ENCODE measurements around the gene LEPROT. TPM values are rescaled to one million over a fixed set of nuclear protein-coding genes. Genes with fewer than 3 reads are reported as not detected.

Gene LEPROT
- total RNA-seq, 1 experiment from 2014 or later, result 18.1 TPM

- DNase-seq (ENCODE audit: low spot score), result no peak
- no peak for ATAC-seq
- Mint-ChIP-seq H3K27ac (no peak overlapping the region), H3K36me3 (peaks cover 14% of the 10 kb centered on the region), H3K9me3 (peaks cover 7% of the 10 kb centered on the region), H3K4me1 (peaks cover 45% of the 10 kb centered on the region), H3K4me3 (no peak overlapping the region), H3K27me3 (ENCODE audit: low read depth) (no peaks in the 10 kb centered on the region)
- POLR2A ChIA-PET, result interaction anchor here (0.6 kb wide), 1 partner anchor 337 kb away, joined by 4 read pairs; no protein-coding TSS in a partner anchor
- no peak for TF ChIP-seq ZNF512 (CRISPR knock-in tag; IDR thresholded peaks at IDR 0.05; ENCODE audit: borderline replicate concordance)
- no peak for TF ChIP-seq NFE2L1 (CRISPR knock-in tag; IDR thresholded peaks at IDR 0.05)
- TF ChIP-seq, protein P1, sequence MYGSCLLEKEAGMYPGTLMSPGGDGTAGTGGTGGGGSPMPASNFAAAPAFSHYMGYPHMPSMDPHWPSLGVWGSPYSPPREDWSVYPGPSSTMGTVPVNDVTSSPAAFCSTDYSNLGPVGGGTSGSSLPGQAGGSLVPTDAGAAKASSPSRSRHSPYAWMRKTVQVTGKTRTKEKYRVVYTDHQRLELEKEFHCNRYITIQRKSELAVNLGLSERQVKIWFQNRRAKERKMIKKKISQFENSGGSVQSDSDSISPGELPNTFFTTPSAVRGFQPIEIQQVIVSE (CRISPR knock-in tag; IDR thresholded peaks at IDR 0.05; ENCODE audit: borderline replicate concordance), result no peak
- CTCF ChIA-PET, result interaction anchor here (0.9 to 1.0 kb wide), 2 partner anchors 37 to 187 kb away, joined by 4 read pairs; no protein-coding TSS in a partner anchor
These were observed 2.1 kb downstream of the LEPROT start for GRCh38 chr1:65422241-65423203.

DNA sequence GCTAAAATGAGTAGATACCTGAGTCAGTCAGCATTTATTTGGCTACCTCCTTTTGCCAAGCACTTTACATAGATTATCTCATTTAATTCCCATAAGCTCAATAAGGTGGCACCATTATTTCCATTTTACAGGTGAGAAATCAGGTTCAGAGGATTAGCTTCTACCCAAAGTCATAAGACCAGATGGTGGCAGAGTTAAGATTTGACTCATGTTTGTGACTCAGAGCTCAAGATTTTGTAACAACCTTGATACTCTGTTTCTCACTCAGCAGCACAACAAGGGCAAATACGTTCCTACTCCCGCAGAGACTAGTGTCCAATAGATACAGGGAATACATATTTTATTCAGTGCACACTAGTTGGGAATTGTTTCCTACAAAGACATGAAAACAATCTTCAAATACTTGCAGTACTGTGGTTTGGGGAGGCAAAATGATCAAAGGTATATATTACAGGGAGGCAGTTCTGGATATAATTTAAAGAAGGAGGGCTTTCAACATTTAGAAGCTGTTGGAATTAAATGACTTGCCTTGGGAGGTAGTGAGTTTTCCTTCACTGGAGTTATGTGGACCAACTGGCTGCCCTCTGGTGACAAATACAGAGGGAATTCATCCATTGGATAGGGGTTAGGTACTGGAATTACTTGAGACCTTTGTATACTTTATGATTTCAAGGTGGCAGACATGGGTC, 3.6 kb downstream of the LEPROT start:
- Mint-ChIP-seq H3K27me3 (ENCODE audit: low read depth) (no peaks in the 10 kb centered on the region), H3K27ac (no peak overlapping the region), H3K4me1 (peaks cover 32% of the 10 kb centered on the region), H3K36me3 (peaks cover 14% of the 10 kb centered on the region), H3K4me3 (no peak overlapping the region), H3K9me3 (no peaks in the 10 kb centered on the region)
- TF ChIP-seq SMAD3 (CRISPR knock-in tag; IDR thresholded peaks at IDR 0.05; ENCODE audit: borderline replicate concordance) (no peak), ESRRA (CRISPR knock-in tag; IDR thresholded peaks at IDR 0.05; ENCODE audit: borderline replicate concordance) (no peak), HMGA2 (CRISPR knock-in tag; IDR thresholded peaks at IDR 0.05) (no peak), TCF7 (CRISPR knock-in tag; IDR thresholded peaks at IDR 0.05; ENCODE audit: low read depth) (no peak), RELA (CRISPR knock-in tag; IDR thresholded peaks at IDR 0.05; ENCODE audit: borderline replicate concordance) (no peak), ARID4B (CRISPR knock-in tag; IDR thresholded peaks at IDR 0.05; ENCODE audit: borderline replicate concordance) (no peak), ZNF671 (CRISPR knock-in tag; IDR thresholded peaks at IDR 0.05) (no peak), ATF2 (CRISPR knock-in tag; IDR thresholded peaks at IDR 0.05; ENCODE audit: borderline replicate concordance, low read depth) (no peak), NR1H2 (CRISPR knock-in tag; IDR thresholded peaks at IDR 0.05) (no peak)
- no peak for ATAC-seq
- CTCF ChIA-PET, result interaction anchor here (0.6 to 1.1 kb wide), 2 partner anchors 35 to 237 kb away, joined by 3 to 6 read pairs; no protein-coding TSS in a partner anchor
- POLR2A ChIA-PET, result no interaction called here
- no peak for DNase-seq (ENCODE audit: low spot score)
